Measurements from ENCODE around the gene ME3.

Gene ME3

DNA sequence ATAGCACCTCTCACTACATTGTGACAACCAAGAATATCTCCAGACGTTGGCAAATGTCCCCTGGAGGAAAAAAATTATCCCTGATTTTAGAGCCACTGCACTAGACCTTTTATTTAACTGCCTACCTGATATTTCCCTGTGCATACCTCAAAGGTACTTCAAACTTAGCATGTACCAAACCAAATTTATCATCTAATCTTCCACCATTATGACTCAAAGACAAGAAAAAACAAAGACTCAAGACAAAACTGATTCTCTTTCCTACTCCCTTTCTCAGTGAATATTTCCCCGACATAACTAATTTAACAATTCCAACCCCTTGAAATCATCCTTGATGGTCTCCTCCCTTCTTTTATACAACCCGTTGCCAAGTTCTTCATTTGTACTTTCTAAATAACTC, 161.7 kb downstream of the ME3 start:
- TF ChIP-seq, protein P1, sequence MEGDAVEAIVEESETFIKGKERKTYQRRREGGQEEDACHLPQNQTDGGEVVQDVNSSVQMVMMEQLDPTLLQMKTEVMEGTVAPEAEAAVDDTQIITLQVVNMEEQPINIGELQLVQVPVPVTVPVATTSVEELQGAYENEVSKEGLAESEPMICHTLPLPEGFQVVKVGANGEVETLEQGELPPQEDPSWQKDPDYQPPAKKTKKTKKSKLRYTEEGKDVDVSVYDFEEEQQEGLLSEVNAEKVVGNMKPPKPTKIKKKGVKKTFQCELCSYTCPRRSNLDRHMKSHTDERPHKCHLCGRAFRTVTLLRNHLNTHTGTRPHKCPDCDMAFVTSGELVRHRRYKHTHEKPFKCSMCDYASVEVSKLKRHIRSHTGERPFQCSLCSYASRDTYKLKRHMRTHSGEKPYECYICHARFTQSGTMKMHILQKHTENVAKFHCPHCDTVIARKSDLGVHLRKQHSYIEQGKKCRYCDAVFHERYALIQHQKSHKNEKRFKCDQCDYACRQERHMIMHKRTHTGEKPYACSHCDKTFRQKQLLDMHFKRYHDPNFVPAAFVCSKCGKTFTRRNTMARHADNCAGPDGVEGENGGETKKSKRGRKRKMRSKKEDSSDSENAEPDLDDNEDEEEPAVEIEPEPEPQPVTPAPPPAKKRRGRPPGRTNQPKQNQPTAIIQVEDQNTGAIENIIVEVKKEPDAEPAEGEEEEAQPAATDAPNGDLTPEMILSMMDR (conservative IDR thresholded peaks at IDR 0.05; ENCODE audit: low read depth, low read length): no peak
- Histone ChIP-seq H3K79me2 (ENCODE audit: insufficient read depth, low read depth) (no peaks in the 10 kb centered on the region), H3K36me3 (ENCODE audit: insufficient read depth) (no peaks in the 10 kb centered on the region), H4K20me1 (ENCODE audit: insufficient read depth) (no peaks in the 10 kb centered on the region), H3K27ac (no peak overlapping the region), H3K4me3 (IDR thresholded peaks at IDR 0.05; ENCODE audit: insufficient read depth, low read depth, low read length) (no peak overlapping the region), H3K27me3 (ENCODE audit: insufficient read depth, low read depth) (no peaks in the 10 kb centered on the region), H3K9ac (no peak overlapping the region), H3K4me1 (ENCODE audit: low read depth, poor library complexity, severe bottlenecking) (peaks cover 10% of the 10 kb centered on the region), H2AFZ (ENCODE audit: low read depth) (peak overlapping the region; percentile 6; the same call in 1 of the 2 replicates), H3K4me2 (no peak overlapping the region)

DNA sequence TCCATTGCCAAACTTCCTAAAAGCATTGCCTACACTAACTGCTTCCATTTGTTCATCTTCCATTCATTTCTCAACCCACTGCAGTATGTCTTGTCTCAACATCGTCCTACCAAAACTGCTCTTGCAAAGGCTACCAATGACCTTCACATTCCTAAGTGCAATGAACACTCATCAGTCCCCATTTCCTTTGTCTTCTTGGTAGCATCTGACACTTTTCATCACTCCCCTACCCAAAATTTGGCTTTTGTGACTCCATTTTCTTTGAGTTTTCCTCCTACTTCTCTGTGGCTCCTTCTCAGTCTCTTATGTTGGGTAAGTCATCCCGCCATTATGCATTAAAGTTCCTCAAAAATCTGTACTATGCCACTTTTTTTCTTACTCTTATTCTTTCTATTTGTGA, 162.3 kb downstream of the ME3 start:
- no peak overlapping the region for H2AFZ ChIP-seq (ENCODE audit: low read depth)
- H3K4me1 ChIP-seq (ENCODE audit: low read depth, poor library complexity, severe bottlenecking): peaks cover 10% of the 10 kb centered on the region
- no peaks in the 10 kb centered on the region for H3K36me3 ChIP-seq (ENCODE audit: insufficient read depth)
- no peaks in the 10 kb centered on the region for H4K20me1 ChIP-seq (ENCODE audit: insufficient read depth)
- H3K27ac ChIP-seq: no peak overlapping the region
- H3K79me2 ChIP-seq (ENCODE audit: insufficient read depth, low read depth): no peaks in the 10 kb centered on the region
- TF ChIP-seq, protein P1 (conservative IDR thresholded peaks at IDR 0.05; ENCODE audit: low read depth, low read length): no peak
- H3K4me3 ChIP-seq (IDR thresholded peaks at IDR 0.05; ENCODE audit: insufficient read depth, low read depth, low read length): no peak overlapping the region
- H3K9ac ChIP-seq: no peak overlapping the region
- H3K4me2 ChIP-seq: no peak overlapping the region
- no peaks in the 10 kb centered on the region for H3K27me3 ChIP-seq (ENCODE audit: insufficient read depth, low read depth)

DNA sequence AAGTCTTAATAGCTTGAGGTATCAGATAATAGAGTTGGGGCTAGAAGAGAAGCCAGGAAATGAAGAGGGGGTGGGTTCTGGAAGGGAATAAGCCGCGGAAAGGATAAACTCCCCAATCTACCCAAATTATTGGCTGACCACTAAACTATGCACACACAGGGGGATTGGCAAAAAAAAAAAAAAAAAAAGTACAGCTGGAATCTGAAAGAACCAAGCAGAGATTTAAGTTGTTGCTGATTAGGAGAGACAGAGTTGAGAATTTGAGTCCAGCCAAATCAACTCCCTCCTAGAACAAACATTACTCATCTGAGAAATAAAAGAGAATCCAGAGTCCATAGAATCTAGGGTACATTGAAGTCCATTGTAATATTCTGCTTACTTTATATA, 162.8 kb downstream of the ME3 start:
- Histone ChIP-seq H3K4me3 (IDR thresholded peaks at IDR 0.05; ENCODE audit: insufficient read depth, low read depth, low read length) (no peak overlapping the region), H3K4me1 (ENCODE audit: low read depth, poor library complexity, severe bottlenecking) (peaks cover 10% of the 10 kb centered on the region), H3K9ac (no peak overlapping the region), H3K36me3 (ENCODE audit: insufficient read depth) (no peaks in the 10 kb centered on the region), H3K79me2 (ENCODE audit: insufficient read depth, low read depth) (no peaks in the 10 kb centered on the region), H3K27ac (no peak overlapping the region), H2AFZ (ENCODE audit: low read depth) (no peak overlapping the region), H3K4me2 (no peak overlapping the region), H3K27me3 (ENCODE audit: insufficient read depth, low read depth) (no peaks in the 10 kb centered on the region), H4K20me1 (ENCODE audit: insufficient read depth) (no peaks in the 10 kb centered on the region)
- TF ChIP-seq, protein P1 (conservative IDR thresholded peaks at IDR 0.05; ENCODE audit: low read depth, low read length): no peak

DNA sequence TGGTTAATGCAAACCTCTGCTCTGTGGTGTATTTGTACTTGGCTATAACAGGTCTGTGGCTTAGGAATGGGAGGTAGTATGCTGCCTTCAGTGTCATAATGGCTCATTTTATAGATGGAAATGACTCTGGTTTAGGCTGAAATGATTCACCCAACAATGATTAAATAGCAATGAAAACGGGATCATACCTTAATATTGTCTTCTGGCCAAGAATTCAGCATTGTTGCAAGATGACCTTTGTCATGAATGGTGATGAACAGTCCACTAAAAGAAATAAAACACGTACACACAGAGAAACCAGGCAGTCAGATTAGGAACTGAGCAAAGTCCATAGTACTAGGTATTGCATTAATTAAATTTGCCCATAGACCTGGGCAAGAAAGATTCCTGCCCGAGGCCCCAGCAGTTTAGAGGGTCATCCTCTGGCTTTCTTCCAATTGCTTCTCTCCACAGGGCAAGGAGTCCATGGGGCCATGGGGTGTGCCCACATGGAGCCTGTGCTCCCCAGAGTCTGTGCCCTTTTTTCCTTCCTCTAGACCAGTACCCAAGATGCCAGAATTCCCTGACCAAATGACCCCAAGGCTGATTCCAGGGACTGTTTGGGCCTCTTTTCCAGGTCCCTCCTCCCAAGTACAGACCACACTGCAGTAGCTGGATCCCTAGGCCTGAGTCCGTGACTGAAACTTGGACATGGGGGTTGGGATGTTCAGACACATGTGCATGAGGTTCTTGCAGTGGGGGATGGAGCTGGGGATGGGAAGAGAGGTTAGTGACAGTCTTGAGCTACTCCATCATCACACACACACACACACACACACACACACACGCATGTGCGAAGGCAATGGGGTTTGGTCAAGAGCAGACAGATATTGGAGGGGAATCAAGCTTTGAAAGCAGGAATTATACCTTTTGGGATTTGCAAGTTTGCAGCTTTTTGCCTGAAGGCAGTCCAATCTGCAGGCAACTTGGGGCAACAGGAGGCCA, 163.5 kb downstream of the ME3 start:
- Histone ChIP-seq H3K4me3 (IDR thresholded peaks at IDR 0.05; ENCODE audit: insufficient read depth, low read depth, low read length) (no peak overlapping the region), H3K36me3 (ENCODE audit: insufficient read depth) (no peaks in the 10 kb centered on the region), H3K27me3 (ENCODE audit: insufficient read depth, low read depth) (no peaks in the 10 kb centered on the region), H2AFZ (ENCODE audit: low read depth) (no peak overlapping the region), H4K20me1 (ENCODE audit: insufficient read depth) (no peaks in the 10 kb centered on the region), H3K4me1 (ENCODE audit: low read depth, poor library complexity, severe bottlenecking) (peaks cover 10% of the 10 kb centered on the region), H3K27ac (no peak overlapping the region), H3K79me2 (ENCODE audit: insufficient read depth, low read depth) (no peaks in the 10 kb centered on the region), H3K9ac (no peak overlapping the region), H3K4me2 (no peak overlapping the region)
- TF ChIP-seq, protein P1 (conservative IDR thresholded peaks at IDR 0.05; ENCODE audit: low read depth, low read length): no peak
